PC-3 (cell line): ENCODE results near the gene ATP5F1E. TPM values are rescaled to one million over a fixed set of nuclear protein-coding genes. Genes with fewer than 3 reads are reported as not detected.
A peak's percentile ranks its signal among the peaks of the same experiment; 100 is the strongest.

Source experiments
- ATAC-seq: fragments of 200-7000 bp; cut with Tn5 transposase; 2 replicates; pipeline ENCODE4 v1.9.1; 2020; ENCODE audit warnings: mild to moderate bottlenecking, moderate library complexity
- BruUV-seq: library from RNA; stranded (reverse); fragments of 400-500 nt; replicated peaks from 2 replicates; lab custom pipeline; 2021; lab: Mats Ljungman, UMichigan
- CTCF ChIA-PET: fragments of 300-600 bp; sonication (Branson Sonifier 250); formaldehyde crosslinking; loops from one replicate; lab custom pipeline; 2022; ENCODE audit warnings: antibody characterized with exemption; lab: Charles Lee
- POLR2A ChIA-PET: fragments of 300-600 bp; sonication (Branson Sonifier 250); formaldehyde crosslinking; loops from one replicate; lab custom pipeline; 2022; ENCODE audit warnings: antibody characterized with exemption; ENCODE audit not compliant: unreplicated experiment; lab: Charles Lee
- DNase-seq: peaks from one replicate; pipeline ENCODE4 v3.0.0-alpha.2; 2015
- H2AFZ ChIP-seq: fragments of 300-600 bp; sonication (generic); 2 replicates; pipeline ENCODE4 v1.6.0; 2016; ENCODE audit warnings: antibody characterized with exemption, low read length
- H3F3A ChIP-seq: fragments of 300-600 bp; sonication (generic); one replicate; pipeline ENCODE4 v1.6.0; 2017; ENCODE audit warnings: antibody characterized with exemption, low read length, control low read depth, mild to moderate bottlenecking; ENCODE audit not compliant: unreplicated experiment
- H3K27ac ChIP-seq: fragments of 300-600 bp; sonication (generic); 2 replicates; pipeline ENCODE4 v1.5.1; 2016; ENCODE audit warnings: mild to moderate bottlenecking, low read length
- H3K27me3 ChIP-seq: fragments of 300-600 bp; sonication (generic); 2 replicates; pipeline ENCODE4 v1.6.1; 2016; ENCODE audit warnings: low read length, mixed read lengths
- H3K36me3 ChIP-seq: fragments of 300-600 bp; sonication (generic); 2 replicates; pipeline ENCODE4 v1.6.1; 2016; ENCODE audit warnings: low read depth, mixed run types, low read length, mixed read lengths
- H3K4me1 ChIP-seq: fragments of 300-600 bp; sonication (generic); 2 replicates; pipeline ENCODE4 v1.5.1; 2016; ENCODE audit warnings: low read length; ENCODE audit not compliant: insufficient read depth
- H3K4me2 ChIP-seq: fragments of 300-600 bp; sonication (generic); 2 replicates; pipeline ENCODE4 v1.6.0; 2016; ENCODE audit warnings: low read length
- H3K4me3 ChIP-seq: fragments of 300-600 bp; sonication (generic); 2 replicates; pipeline ENCODE4 v1.5.1; 2016; ENCODE audit warnings: mild to moderate bottlenecking, low read length, mixed read lengths
- H3K79me2 ChIP-seq: fragments of 300-600 bp; sonication (generic); 2 replicates; pipeline ENCODE4 v1.6.1; 2017; ENCODE audit warnings: low read length, mixed read lengths
- H3K9ac ChIP-seq: fragments of 300-600 bp; sonication (generic); 2 replicates; pipeline ENCODE4 v1.6.0; 2016; ENCODE audit warnings: mild to moderate bottlenecking, low read length
- H3K9me2 ChIP-seq: fragments of 300-600 bp; sonication (generic); replicated peaks from 2 replicates; pipeline ENCODE4 v1.6.1; 2016; ENCODE audit warnings: mixed run types, low read length, mixed read lengths
- H3K9me3 ChIP-seq: fragments of 300-600 bp; sonication (generic); 2 replicates; pipeline ENCODE4 v1.6.1; 2016; ENCODE audit warnings: low read length, mixed read lengths
- H4K20me1 ChIP-seq: fragments of 300-600 bp; sonication (generic); 2 replicates; pipeline ENCODE4 v1.6.1; 2016; ENCODE audit warnings: low read length, mixed read lengths
- EZH2 ChIP-seq: fragments of 300-600 bp; sonication (generic); IDR thresholded peaks from one replicate; pipeline ENCODE4 v1.6.1; 2017; ENCODE audit warnings: antibody characterized with exemption, mild to moderate bottlenecking, low read length; ENCODE audit not compliant: unreplicated experiment
- EZH2phosphoT487 ChIP-seq: fragments of 300-600 bp; sonication (generic); IDR thresholded peaks from 2 replicates; pipeline ENCODE4 v1.6.1; 2018; ENCODE audit warnings: mild to moderate bottlenecking, antibody characterized with exemption, low read length, borderline replicate concordance
- intact Hi-C: fragments of 100-400 bp; cut with micrococcal nuclease; formaldehyde crosslinking; loops from 2 replicates; pipeline ENCODE4 v1.9.0; 2023
- total RNA-seq: library from RNA; depleted of rRNA; stranded (reverse); fragments of >200 nt; gene quantifications from 2 replicates; pipeline ENCODE4 v1.2.3, GENCODE V29; 2014
- TF ChIP-seq, protein P1 (sequence below): fragments of 300-600 bp; sonication (generic); conservative IDR thresholded peaks from 2 replicates; pipeline ENCODE4 v1.5.1; 2017; ENCODE audit warnings: antibody characterized with exemption, low read depth, mild to moderate bottlenecking, low read length

ATP5F1E gene
- total RNA-seq, 1 experiment from 2014 or later, result 58.5 TPM

- ATAC-seq (peak; percentile 22), DNase-seq (peak; percentile 36)
- ChIA-PET POLR2A (no interaction called here), CTCF (interaction anchor here (0.6 kb wide), 1 partner anchor 13 kb away, joined by 3 read pairs; no protein-coding TSS in a partner anchor)
- no peaks in the 10 kb centered on the region for H3K9me2 ChIP-seq
- peaks cover 15% of the 10 kb centered on the region; the same call in 1 of the 2 replicates for H3K36me3 ChIP-seq
- H3K9me3 ChIP-seq, result no peaks in the 10 kb centered on the region
- H2AFZ ChIP-seq, result peak overlapping the region; percentile 90
- H3K79me2 ChIP-seq, result peaks cover 54% of the 10 kb centered on the region
- BruUV-seq, result no TSS peak
- H3K27me3 ChIP-seq, result no peaks in the 10 kb centered on the region
- TF ChIP-seq EZH2 (no peak), EZH2phosphoT487 (no peak)
- TF ChIP-seq, protein P1, sequence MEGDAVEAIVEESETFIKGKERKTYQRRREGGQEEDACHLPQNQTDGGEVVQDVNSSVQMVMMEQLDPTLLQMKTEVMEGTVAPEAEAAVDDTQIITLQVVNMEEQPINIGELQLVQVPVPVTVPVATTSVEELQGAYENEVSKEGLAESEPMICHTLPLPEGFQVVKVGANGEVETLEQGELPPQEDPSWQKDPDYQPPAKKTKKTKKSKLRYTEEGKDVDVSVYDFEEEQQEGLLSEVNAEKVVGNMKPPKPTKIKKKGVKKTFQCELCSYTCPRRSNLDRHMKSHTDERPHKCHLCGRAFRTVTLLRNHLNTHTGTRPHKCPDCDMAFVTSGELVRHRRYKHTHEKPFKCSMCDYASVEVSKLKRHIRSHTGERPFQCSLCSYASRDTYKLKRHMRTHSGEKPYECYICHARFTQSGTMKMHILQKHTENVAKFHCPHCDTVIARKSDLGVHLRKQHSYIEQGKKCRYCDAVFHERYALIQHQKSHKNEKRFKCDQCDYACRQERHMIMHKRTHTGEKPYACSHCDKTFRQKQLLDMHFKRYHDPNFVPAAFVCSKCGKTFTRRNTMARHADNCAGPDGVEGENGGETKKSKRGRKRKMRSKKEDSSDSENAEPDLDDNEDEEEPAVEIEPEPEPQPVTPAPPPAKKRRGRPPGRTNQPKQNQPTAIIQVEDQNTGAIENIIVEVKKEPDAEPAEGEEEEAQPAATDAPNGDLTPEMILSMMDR, result no peak
- H3K4me1 ChIP-seq, result peaks cover 7% of the 10 kb centered on the region; the same call in 1 of the 2 replicates
- H3F3A ChIP-seq, result no peaks in the 10 kb centered on the region
- H3K4me3 ChIP-seq, result peak overlapping the region; percentile 76
- peak overlapping the region; percentile 84 for H3K4me2 ChIP-seq
- peak overlapping the region; percentile 83 for H3K9ac ChIP-seq
- intact Hi-C loops, result loop anchor here (1.0 to 5.0 kb wide), 3 partner anchors 46 to 89 kb away; partner anchors contain the start of gene PRELID3B
- H3K27ac ChIP-seq, result no peak overlapping the region; the same call in 1 of the 2 replicates
- H4K20me1 ChIP-seq, result peaks cover 22% of the 10 kb centered on the region
Observed at GRCh38 chr20:58981628-58982364, 50.3 kb downstream of the ATP5F1E start.

GRCh38 chr20:58980711-58981627 is 51.2 kb downstream of the ATP5F1E start, which contains the start of gene NELFCD:
TSS of gene NELFCD (plus strand) at chr20:58981256. CDS start at chr20:58981310, 54 bp downstream.
- Histone ChIP-seq H3K36me3 (peaks cover 7% of the 10 kb centered on the region; the same call in 1 of the 2 replicates), H3K4me1 (peaks cover 7% of the 10 kb centered on the region; the same call in 1 of the 2 replicates), H3F3A (no peaks in the 10 kb centered on the region), H3K9ac (peak within 1 kb of the TSS; percentile 83), H3K27me3 (no peaks in the 10 kb centered on the region), H3K4me3 (peak within 1 kb of the TSS; percentile 76), H3K9me2 (no peaks in the 10 kb centered on the region), H3K79me2 (peaks cover 46% of the 10 kb centered on the region), H3K9me3 (no peaks in the 10 kb centered on the region), H3K4me2 (peak within 1 kb of the TSS; percentile 84), H4K20me1 (peaks cover 18% of the 10 kb centered on the region; the same call in 1 of the 2 replicates), H3K27ac (peak within 1 kb of the TSS; percentile 24; the same call in 1 of the 2 replicates), H2AFZ (peak within 1 kb of the TSS; percentile 90)
- TF ChIP-seq, protein P1, result no peak
- DNase-seq, result peak; percentile 92
- ChIA-PET POLR2A (interaction anchor here (0.7 kb wide), 1 partner anchor 237 kb away, joined by 8 read pairs; no protein-coding TSS in a partner anchor), CTCF (interaction anchor here (0.6 kb wide), 1 partner anchor 14 kb away, joined by 3 read pairs; no protein-coding TSS in a partner anchor)
- ATAC-seq, result peak; percentile 88
- BruUV-seq, result TSS peak; percentile 95
- intact Hi-C loops, result loop anchor here (1.0 to 5.0 kb wide), 3 partner anchors 46 to 89 kb away; partner anchors contain the start of gene PRELID3B
